ENCODE measurements around the gene FLYWCH1. TPM values are rescaled to one million over a fixed set of nuclear protein-coding genes. Genes with fewer than 3 reads are reported as not detected.

The FLYWCH1 gene
- polyA plus RNA-seq, 3 donors, result 5.0 to 42.7 (median 7.1) TPM

DNA sequence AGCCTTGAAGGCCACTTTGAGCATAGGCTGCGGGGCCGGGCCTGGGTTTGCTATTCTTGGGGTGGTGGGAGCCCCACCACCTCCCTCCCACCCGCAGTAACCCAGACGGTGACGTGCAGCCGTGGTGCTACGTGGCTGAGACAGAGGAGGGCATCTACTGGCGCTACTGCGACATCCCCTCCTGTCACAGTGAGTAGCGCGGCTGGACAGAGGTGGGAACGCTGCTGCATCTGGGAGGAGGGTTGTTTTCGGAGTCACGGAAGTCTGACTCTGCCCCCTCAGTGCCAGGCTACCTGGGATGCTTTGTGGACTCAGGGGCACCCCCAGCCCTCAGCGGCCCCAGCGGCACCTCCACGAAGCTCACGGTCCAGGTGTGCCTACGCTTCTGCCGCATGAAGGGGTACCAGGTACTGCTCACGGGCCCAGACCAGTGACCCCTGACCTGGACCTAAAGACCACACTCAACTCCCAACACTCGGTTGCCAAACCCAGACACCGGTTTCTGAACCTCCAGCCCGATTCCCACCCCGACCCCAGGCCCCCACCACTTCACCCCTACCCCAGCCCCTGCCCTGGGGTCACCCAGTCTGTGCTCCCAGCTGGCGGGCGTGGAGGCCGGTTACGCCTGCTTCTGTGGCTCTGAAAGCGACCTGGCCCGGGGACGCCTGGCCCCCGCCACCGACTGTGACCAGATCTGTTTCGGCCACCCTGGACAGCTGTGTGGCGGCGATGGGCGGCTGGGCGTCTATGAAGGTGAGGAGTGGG lies 54.5 kb downstream of the FLYWCH1 start:
- intact Hi-C loops (cut with micrococcal nuclease), result loop anchor here in 1 of 2 donors (5.0 kb wide), 1 partner anchor 56 kb away; the partner anchor contains the start of genes HCFC1R1, THOC6 and TNFRSF12A
- Histone ChIP-seq H3K27ac (ENCODE audit: low read depth in 1 of 2, low read length in 2 of 2) (no peak overlapping the region), H3K4me1 (ENCODE audit: control insufficient read depth in 1 of 2, insufficient read depth in 2 of 2, low read length in 2 of 2) (peaks cover 58 to 79% of the 10 kb centered on the region in 2 donors), H3K9me3 (replicated peaks in 1 of 2; ENCODE audit: control insufficient read depth in 1 of 2, insufficient read depth in 1 of 2, low read length in 2 of 2) (peaks cover 0 to 8% of the 10 kb centered on the region in 2 donors), H3K4me3 (replicated peaks in 1 of 3; ENCODE audit: low read depth in 2 of 3, low read length in 3 of 3) (no peak overlapping the region), H2AFZ (ENCODE audit: insufficient read depth, low read depth, low read length, poor library complexity, severe bottlenecking) (no peak overlapping the region), H3K79me2 (ENCODE audit: insufficient read depth, low read length) (peaks cover 19% of the 10 kb centered on the region), H3K36me3 (replicated peaks in 1 of 2; ENCODE audit: control insufficient read depth in 1 of 2, insufficient read depth in 2 of 2, low read length in 2 of 2) (no peaks in the 10 kb centered on the region), H3K27me3 (ENCODE audit: control insufficient read depth in 2 of 2, insufficient read depth in 2 of 2, low read length in 2 of 2) (peaks cover 27 to 68% of the 10 kb centered on the region in 2 donors), H3K9ac (ENCODE audit: insufficient read depth, low read length, poor library complexity, severe bottlenecking) (no peak overlapping the region), H3K4me2 (replicated peaks; ENCODE audit: extremely low read depth, low read length, poor library complexity, severe bottlenecking) (peak overlapping the region; percentile 52), H4K20me1 (ENCODE audit: insufficient read depth, low read length) (peaks cover 38% of the 10 kb centered on the region)
- H3K4me3 Mint-ChIP-seq, result peak overlapping the region in 1 of 2 donors; percentile 80
- WGBS (ENCODE audit: insufficient coverage), result 57% methylated on average over 33 of the region's 39 CpGs
- H3K4me1 Mint-ChIP-seq, result peaks cover 44% of the 10 kb centered on the region
- H3K9me3 Mint-ChIP-seq, result peaks cover 0 to 22% (median 7%) of the 10 kb centered on the region in 7 donors
- H3K27ac Mint-ChIP-seq, result no peak overlapping the region
- H3K36me3 Mint-ChIP-seq, result peaks cover 4 to 5% of the 10 kb centered on the region in 2 donors
- TF ChIP-seq, protein P1, sequence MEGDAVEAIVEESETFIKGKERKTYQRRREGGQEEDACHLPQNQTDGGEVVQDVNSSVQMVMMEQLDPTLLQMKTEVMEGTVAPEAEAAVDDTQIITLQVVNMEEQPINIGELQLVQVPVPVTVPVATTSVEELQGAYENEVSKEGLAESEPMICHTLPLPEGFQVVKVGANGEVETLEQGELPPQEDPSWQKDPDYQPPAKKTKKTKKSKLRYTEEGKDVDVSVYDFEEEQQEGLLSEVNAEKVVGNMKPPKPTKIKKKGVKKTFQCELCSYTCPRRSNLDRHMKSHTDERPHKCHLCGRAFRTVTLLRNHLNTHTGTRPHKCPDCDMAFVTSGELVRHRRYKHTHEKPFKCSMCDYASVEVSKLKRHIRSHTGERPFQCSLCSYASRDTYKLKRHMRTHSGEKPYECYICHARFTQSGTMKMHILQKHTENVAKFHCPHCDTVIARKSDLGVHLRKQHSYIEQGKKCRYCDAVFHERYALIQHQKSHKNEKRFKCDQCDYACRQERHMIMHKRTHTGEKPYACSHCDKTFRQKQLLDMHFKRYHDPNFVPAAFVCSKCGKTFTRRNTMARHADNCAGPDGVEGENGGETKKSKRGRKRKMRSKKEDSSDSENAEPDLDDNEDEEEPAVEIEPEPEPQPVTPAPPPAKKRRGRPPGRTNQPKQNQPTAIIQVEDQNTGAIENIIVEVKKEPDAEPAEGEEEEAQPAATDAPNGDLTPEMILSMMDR (IDR thresholded peaks at IDR 0.05), result no peak
- peaks cover 50 to 72% (median 55%) of the 10 kb centered on the region in 3 donors for H3K27me3 Mint-ChIP-seq (ENCODE audit: low read depth in 3 of 3)
- DNase-seq, result no peak

DNA sequence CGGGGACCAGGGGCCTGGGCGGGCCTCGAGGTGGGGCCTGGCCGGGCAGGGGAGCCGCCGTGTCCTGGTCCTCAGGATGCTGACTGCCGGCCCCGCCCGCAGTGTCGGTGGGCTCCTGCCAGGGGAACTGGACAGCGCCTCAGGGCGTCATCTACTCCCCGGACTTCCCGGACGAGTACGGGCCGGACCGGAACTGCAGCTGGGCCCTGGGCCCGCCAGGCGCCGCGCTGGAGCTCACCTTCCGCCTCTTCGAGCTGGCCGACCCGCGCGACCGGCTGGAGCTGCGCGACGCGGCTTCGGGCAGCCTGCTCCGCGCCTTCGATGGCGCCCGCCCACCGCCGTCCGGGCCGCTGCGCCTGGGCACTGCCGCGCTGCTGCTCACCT lies 55.1 kb downstream of the FLYWCH1 start:
- intact Hi-C loops (cut with micrococcal nuclease), result loop anchor here in 1 of 2 donors (5.0 kb wide), 1 partner anchor 56 kb away; the partner anchor contains the start of genes HCFC1R1, THOC6 and TNFRSF12A
- H3K4me3 Mint-ChIP-seq, result peak overlapping the region in 1 of 2 donors; percentile 21
- H3K27me3 Mint-ChIP-seq (ENCODE audit: low read depth in 3 of 3), result peaks cover 49 to 70% (median 53%) of the 10 kb centered on the region in 3 donors
- peaks cover 43% of the 10 kb centered on the region for H3K4me1 Mint-ChIP-seq
- Histone ChIP-seq H3K79me2 (ENCODE audit: insufficient read depth, low read length) (peaks cover 23% of the 10 kb centered on the region), H3K4me2 (replicated peaks; ENCODE audit: extremely low read depth, low read length, poor library complexity, severe bottlenecking) (peak overlapping the region; percentile 52), H3K27ac (ENCODE audit: low read depth in 1 of 2, low read length in 2 of 2) (no peak overlapping the region), H3K4me1 (ENCODE audit: control insufficient read depth in 1 of 2, insufficient read depth in 2 of 2, low read length in 2 of 2) (peaks cover 58 to 79% of the 10 kb centered on the region in 2 donors), H3K9ac (ENCODE audit: insufficient read depth, low read length, poor library complexity, severe bottlenecking) (no peak overlapping the region), H3K36me3 (replicated peaks in 1 of 2; ENCODE audit: control insufficient read depth in 1 of 2, insufficient read depth in 2 of 2, low read length in 2 of 2) (peaks cover 1 to 2% of the 10 kb centered on the region in 2 donors), H3K4me3 (replicated peaks in 1 of 3; ENCODE audit: low read depth in 2 of 3, low read length in 3 of 3) (no peak overlapping the region), H3K9me3 (replicated peaks in 1 of 2; ENCODE audit: control insufficient read depth in 1 of 2, insufficient read depth in 1 of 2, low read length in 2 of 2) (peaks cover 0 to 8% of the 10 kb centered on the region in 2 donors), H3K27me3 (ENCODE audit: control insufficient read depth in 2 of 2, insufficient read depth in 2 of 2, low read length in 2 of 2) (peaks cover 27 to 65% of the 10 kb centered on the region in 2 donors), H2AFZ (ENCODE audit: insufficient read depth, low read depth, low read length, poor library complexity, severe bottlenecking) (no peak overlapping the region), H4K20me1 (ENCODE audit: insufficient read depth, low read length) (peaks cover 44% of the 10 kb centered on the region)
- WGBS (ENCODE audit: insufficient coverage), result 2% methylated on average over 46 of the region's 46 CpGs
- TF ChIP-seq, protein P1 (IDR thresholded peaks at IDR 0.05), result peak; percentile 35
- DNase-seq, result peak; percentile 37 to 73 (median 51)
- H3K27ac Mint-ChIP-seq, result no peak overlapping the region
- peaks cover 0 to 22% (median 7%) of the 10 kb centered on the region in 7 donors for H3K9me3 Mint-ChIP-seq
- peaks cover 5% of the 10 kb centered on the region in 2 donors for H3K36me3 Mint-ChIP-seq

Data from CD14-positive monocyte (primary cell).